ENCODE results near the gene AOPEP.
A peak's percentile ranks its signal among the peaks of the same experiment; 100 is the strongest.

AOPEP gene

DNA sequence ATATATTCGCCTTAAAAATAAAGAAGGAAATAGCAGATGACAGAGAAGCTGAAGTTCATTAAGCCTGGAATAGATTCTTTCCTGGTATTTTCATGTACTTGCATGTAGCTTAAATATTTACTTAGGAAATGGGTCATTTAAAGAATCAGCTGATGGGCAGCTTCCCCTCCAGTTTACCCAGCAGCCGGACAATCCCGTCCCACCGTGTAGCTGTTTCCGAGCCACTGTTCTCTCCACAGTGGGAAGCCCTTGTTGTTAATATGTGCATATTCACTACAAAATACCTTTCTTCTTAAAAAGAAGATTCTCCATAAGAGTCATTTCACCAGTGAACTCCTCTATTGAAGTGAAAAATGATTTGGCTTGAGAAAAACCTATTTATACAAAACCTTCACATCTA, 404.0 kb downstream of the AOPEP start:
- DNase-seq = no peak

DNA sequence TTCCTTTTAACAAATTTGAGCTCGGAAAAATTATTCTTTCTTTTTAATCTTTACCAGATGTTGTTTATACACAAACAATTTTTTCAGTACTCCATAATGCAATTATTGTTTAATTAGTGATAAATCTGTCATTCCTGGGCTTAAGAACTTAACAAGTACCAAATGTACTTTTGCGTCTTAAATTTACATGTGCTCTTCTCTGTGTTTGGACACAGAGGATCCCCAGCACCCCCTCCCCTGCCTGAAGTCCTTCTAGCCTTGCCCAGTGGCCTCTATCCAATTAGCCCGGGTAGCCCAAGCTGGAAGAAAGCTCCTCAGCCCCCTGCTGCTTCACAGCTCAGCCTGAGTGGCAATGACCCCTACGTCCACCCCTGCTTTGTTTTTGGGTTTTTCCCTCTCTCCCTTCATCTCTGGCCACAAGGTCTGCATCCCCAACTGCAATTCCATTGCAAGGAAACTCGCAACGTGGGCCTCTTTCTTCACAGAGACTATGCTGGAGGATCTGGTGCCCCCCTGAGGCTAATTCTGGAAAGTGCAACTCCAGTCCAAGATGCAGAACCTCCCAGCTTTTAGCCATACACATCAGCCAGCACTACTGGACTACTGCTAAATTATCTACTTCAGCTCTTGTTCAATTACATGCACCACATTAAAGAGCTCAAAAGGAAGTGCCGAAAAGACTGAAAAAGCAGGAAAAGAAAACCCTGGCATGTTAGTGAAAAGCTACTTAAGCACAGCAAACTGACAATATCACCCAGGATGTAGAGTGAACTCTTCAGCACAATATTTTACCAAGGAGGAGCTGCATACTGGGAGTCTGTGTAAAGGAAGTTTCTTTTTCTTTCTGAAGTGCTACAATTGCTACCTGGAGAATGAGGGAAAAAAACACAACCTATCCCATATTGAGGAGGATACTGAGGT, 404.8 kb downstream of the AOPEP start:
- peak; percentile 53 for DNase-seq

DNA sequence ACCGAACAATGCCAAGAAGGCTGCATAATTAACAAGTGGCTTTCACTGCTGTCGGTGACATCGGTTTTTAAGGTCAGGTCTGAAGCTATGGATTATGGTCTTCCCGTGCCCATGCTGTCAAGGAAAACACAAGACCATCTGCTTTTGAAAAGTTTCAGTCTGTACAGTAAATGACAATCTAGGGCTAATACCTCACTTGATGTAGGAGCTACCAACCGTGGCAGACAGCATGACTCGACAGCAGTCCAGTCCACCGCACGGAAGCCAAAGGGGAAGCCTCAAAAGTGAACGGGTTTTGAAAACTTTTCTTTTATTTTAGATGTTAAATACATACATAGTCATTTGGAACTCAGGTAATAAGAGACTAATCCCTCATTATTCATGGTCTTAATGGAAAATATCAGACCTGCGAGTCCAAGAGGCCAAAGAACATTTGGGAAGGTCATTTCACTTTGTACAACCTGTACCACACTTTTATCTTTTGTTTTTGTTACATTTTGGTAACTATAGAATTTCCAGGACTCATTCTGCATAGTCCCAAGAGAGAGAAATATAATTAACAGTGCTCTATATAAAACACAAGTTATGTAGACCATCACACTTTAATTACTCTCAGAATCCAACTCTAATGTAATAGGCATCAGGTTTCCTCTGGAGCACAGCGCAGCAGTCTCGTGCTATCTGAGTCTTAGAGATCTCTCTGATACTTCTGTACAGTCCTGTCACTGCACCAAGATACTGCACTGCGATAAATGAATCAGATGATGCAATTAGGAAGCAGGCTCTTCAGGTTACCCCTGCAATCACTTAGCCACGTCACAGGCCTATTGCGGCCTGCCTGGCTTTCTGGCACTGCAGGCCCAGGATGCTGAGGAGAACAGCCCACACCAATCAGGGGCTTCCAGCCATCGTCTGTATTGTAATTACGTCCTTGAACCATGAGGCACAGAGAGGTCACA, 406.1 kb downstream of the AOPEP start:
- no peak for DNase-seq

DNA sequence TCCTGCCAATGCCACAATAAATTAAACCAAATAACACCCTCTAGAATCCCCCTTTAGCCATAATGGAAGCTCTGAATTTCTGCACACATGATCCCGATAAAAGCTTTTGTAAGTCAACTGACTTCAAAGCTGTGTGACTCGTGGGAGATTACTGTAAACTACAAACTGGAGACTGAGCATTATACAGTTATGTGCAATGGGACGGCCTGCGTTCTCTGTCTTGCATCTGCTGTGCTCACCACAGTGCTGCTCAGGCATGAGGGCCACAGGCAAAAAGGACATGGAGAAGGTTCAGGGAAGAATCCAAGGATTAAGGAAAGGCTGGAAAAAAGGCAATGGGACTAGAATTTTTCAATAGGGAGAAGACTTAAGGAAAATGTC, 406.8 kb downstream of the AOPEP start:
- DNase-seq = no peak

- no peak for DNase-seq
These were observed 408.0 kb downstream of the AOPEP start for GRCh38 chr9:95134457-95134881.

GRCh38 chr9:95135756-95136155, 409.3 kb downstream of the AOPEP start:
- DNase-seq = no peak
